ENCODE results near the gene PLEKHG7.

- TF ChIP-seq, protein P1, sequence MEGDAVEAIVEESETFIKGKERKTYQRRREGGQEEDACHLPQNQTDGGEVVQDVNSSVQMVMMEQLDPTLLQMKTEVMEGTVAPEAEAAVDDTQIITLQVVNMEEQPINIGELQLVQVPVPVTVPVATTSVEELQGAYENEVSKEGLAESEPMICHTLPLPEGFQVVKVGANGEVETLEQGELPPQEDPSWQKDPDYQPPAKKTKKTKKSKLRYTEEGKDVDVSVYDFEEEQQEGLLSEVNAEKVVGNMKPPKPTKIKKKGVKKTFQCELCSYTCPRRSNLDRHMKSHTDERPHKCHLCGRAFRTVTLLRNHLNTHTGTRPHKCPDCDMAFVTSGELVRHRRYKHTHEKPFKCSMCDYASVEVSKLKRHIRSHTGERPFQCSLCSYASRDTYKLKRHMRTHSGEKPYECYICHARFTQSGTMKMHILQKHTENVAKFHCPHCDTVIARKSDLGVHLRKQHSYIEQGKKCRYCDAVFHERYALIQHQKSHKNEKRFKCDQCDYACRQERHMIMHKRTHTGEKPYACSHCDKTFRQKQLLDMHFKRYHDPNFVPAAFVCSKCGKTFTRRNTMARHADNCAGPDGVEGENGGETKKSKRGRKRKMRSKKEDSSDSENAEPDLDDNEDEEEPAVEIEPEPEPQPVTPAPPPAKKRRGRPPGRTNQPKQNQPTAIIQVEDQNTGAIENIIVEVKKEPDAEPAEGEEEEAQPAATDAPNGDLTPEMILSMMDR (IDR thresholded peaks at IDR 0.05; ENCODE audit: low read depth, low read length, missing input control) = no peak
- TF ChIP-seq JUND (IDR thresholded peaks at IDR 0.05) (no peak), ATF3 (IDR thresholded peaks at IDR 0.05) (no peak), SP1 (IDR thresholded peaks at IDR 0.05) (peak; percentile 41), GABPA (IDR thresholded peaks at IDR 0.05 in 1 of 2, conservative IDR thresholded peaks at IDR 0.05 in 1 of 2) (no peak), TAF1 (conservative IDR thresholded peaks at IDR 0.05) (peak; percentile 55)
- TF ChIP-seq, protein P2, sequence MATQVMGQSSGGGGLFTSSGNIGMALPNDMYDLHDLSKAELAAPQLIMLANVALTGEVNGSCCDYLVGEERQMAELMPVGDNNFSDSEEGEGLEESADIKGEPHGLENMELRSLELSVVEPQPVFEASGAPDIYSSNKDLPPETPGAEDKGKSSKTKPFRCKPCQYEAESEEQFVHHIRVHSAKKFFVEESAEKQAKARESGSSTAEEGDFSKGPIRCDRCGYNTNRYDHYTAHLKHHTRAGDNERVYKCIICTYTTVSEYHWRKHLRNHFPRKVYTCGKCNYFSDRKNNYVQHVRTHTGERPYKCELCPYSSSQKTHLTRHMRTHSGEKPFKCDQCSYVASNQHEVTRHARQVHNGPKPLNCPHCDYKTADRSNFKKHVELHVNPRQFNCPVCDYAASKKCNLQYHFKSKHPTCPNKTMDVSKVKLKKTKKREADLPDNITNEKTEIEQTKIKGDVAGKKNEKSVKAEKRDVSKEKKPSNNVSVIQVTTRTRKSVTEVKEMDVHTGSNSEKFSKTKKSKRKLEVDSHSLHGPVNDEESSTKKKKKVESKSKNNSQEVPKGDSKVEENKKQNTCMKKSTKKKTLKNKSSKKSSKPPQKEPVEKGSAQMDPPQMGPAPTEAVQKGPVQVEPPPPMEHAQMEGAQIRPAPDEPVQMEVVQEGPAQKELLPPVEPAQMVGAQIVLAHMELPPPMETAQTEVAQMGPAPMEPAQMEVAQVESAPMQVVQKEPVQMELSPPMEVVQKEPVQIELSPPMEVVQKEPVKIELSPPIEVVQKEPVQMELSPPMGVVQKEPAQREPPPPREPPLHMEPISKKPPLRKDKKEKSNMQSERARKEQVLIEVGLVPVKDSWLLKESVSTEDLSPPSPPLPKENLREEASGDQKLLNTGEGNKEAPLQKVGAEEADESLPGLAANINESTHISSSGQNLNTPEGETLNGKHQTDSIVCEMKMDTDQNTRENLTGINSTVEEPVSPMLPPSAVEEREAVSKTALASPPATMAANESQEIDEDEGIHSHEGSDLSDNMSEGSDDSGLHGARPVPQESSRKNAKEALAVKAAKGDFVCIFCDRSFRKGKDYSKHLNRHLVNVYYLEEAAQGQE (IDR thresholded peaks at IDR 0.05) = no peak
- TF ChIP-seq, protein P3, sequence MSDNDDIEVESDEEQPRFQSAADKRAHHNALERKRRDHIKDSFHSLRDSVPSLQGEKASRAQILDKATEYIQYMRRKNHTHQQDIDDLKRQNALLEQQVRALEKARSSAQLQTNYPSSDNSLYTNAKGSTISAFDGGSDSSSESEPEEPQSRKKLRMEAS (IDR thresholded peaks at IDR 0.05) = peak; percentile 10
These were observed at the start of gene PLEKHG7 for GRCh38 chr12:92702754-92703679.
